GM19240 (cell line): ENCODE data around the gene DFFB.

Source experiments
- DNase-seq: peaks from one replicate; pipeline ENCODE4 v3.0.0; 2011; ENCODE audit warnings: low spot score; ENCODE audit not compliant: insufficient read length

DFFB gene

GRCh38 chr1:3924186-3924824, 67.0 kb downstream of the DFFB start:
- no peak for DNase-seq

GRCh38 chr1:3924825-3925220, 67.5 kb downstream of the DFFB start:
- no peak for DNase-seq

- no peak for DNase-seq
Observed at GRCh38 chr1:3925256-3925655, 68.0 kb downstream of the DFFB start.

GRCh38 chr1:3925762-3926161, 68.5 kb downstream of the DFFB start:
- no peak for DNase-seq

- no peak for DNase-seq
Observed at GRCh38 chr1:3926956-3927355, 69.7 kb downstream of the DFFB start.

- DNase-seq = no peak
Observed at GRCh38 chr1:3928586-3928985, 71.3 kb downstream of the DFFB start.

- no peak for DNase-seq
Observed at GRCh38 chr1:3929126-3929525, 71.8 kb downstream of the DFFB start.

- no peak for DNase-seq
Observed at GRCh38 chr1:3930301-3931006, 73.2 kb downstream of the DFFB start.

- no peak for DNase-seq
Observed at GRCh38 chr1:3931007-3931912, 74.0 kb downstream of the DFFB start.

- DNase-seq = no peak
Observed at GRCh38 chr1:3932156-3932919, 75.1 kb downstream of the DFFB start.
